SH-SY5Y (cell line): ENCODE measurements around the gene HMGXB4.

ENCODE experiments used
- GATA2 ChIP-seq: IDR thresholded peaks from 2 replicates; pipeline ENCODE4 v1.6.1; 2011; ENCODE audit warnings: mild to moderate bottlenecking, low read depth, low read length
- GATA3 ChIP-seq: IDR thresholded peaks from 2 replicates; pipeline ENCODE4 v1.6.1; 2011; ENCODE audit warnings: low read depth, mild to moderate bottlenecking, low read length, moderate library complexity

GRCh38 chr22:35322893-35323292, 65.6 kb downstream of the HMGXB4 start:
- TF ChIP-seq GATA2 (no peak), GATA3 (no peak)
